ENCODE data around the gene SLC5A2.

Gene SLC5A2

DNA sequence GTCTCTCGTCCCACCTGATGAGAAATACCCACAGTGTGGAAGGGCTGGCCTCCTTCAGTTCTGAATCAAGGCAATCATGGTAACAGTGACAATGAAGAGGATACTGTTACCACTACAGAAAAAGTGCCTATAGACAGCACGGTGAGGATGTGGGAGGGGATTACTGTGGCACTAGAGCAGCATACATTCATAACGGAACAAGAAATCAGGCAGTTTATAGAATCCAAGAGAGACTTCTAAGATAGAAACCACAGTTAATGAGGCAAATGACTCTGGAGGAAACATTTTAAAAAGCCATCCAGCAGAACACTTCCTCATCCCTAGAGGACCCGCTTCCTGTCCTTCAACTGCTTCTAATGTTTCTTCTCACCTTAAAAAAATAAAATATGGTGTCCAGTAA lies 22.6 kb downstream of the SLC5A2 start:
- Mint-ChIP-seq H3K27me3 (ENCODE audit: low read depth) (no peaks in the 10 kb centered on the region), H3K27ac (peak overlapping the region in 1 of 3 experiments; percentile 29), H3K4me3 (peak overlapping the region in 2 of 3 experiments; percentile 51 to 68), H3K9me3 (no peaks in the 10 kb centered on the region), H3K36me3 (ENCODE audit: low read depth) (peaks cover 4% of the 10 kb centered on the region), H3K4me1 (peaks cover 20% of the 10 kb centered on the region)
- TF ChIP-seq, protein P1, sequence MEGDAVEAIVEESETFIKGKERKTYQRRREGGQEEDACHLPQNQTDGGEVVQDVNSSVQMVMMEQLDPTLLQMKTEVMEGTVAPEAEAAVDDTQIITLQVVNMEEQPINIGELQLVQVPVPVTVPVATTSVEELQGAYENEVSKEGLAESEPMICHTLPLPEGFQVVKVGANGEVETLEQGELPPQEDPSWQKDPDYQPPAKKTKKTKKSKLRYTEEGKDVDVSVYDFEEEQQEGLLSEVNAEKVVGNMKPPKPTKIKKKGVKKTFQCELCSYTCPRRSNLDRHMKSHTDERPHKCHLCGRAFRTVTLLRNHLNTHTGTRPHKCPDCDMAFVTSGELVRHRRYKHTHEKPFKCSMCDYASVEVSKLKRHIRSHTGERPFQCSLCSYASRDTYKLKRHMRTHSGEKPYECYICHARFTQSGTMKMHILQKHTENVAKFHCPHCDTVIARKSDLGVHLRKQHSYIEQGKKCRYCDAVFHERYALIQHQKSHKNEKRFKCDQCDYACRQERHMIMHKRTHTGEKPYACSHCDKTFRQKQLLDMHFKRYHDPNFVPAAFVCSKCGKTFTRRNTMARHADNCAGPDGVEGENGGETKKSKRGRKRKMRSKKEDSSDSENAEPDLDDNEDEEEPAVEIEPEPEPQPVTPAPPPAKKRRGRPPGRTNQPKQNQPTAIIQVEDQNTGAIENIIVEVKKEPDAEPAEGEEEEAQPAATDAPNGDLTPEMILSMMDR (IDR thresholded peaks at IDR 0.05; ENCODE audit: unreplicated experiment in 3 of 3), result no peak

DNA sequence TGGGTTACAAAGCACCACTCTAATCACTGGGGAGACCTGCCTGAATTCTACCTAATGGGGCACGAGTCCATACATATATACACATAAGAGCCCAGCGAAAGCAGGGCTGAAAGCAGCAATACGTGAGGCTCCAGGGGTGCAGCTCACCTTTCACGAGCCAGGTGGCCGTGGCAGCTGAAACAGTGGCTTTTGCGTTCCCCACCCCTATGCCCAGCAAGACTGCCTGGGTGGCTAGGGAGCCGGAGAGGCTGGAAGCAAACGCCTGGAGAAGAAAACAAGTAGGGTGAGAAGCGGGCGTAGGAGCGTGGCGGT lies 24.6 kb downstream of the SLC5A2 start:
- H3K36me3 Mint-ChIP-seq (ENCODE audit: low read depth), result peaks cover 4% of the 10 kb centered on the region
- peak overlapping the region; percentile 92 to 99 (median 94) for H3K4me3 Mint-ChIP-seq
- peak overlapping the region; percentile 97 to 100 (median 100) for H3K27ac Mint-ChIP-seq
- no peaks in the 10 kb centered on the region for H3K9me3 Mint-ChIP-seq
- TF ChIP-seq, protein P1 (IDR thresholded peaks at IDR 0.05; ENCODE audit: unreplicated experiment in 3 of 3), result no peak
- H3K27me3 Mint-ChIP-seq (ENCODE audit: low read depth), result no peaks in the 10 kb centered on the region
- H3K4me1 Mint-ChIP-seq, result peaks cover 20% of the 10 kb centered on the region

DNA sequence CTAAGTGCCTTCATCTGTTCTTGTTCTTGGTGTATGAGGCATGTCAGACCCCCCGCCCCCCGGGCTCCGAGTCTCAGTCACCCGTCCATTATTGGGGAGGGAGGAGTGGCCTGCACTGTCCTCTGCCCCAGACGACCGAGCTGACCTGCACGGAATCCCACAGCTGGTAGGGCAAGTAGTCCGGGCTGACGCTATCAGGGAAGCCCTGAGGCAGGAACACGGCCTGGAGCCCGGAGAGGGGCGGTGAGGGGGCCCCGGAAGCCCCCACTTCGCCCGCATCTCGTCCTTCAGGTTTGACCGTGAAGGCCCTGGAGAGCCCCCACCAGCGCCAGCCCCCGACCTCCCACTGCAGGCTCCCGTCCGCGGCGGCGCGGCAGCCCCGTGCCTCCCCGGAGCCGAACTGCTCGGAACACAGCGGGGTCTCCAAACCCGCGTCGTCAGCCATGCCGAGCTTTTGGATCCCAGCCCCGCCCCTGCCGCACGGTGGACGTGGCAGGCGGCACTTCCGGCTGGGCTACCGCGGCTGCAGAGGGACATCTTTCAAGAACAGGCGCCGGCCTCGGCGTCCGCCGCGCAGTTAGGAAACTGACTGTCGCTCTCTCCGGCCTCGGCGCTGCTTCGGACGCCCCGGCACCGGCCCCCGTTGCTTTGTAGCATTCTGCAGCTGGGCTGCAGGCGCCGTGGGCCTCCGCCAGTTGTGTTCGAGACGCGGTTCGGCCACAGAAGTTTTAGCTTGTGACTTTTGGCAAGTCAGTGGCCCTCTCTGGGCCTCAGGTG lies 25.2 kb downstream of the SLC5A2 start, which contains the start of gene RUSF1:
TSS of gene RUSF1 (minus strand) at position 463 of the 777 bp plus-strand sequence. CDS start at position 445, 18 bp downstream.
- Mint-ChIP-seq H3K27me3 (ENCODE audit: low read depth) (no peaks in the 10 kb centered on the region), H3K4me3 (peak within 1 kb of the TSS; percentile 92 to 99 (median 94)), H3K36me3 (ENCODE audit: low read depth) (peaks cover 4% of the 10 kb centered on the region), H3K27ac (peak within 1 kb of the TSS; percentile 100), H3K4me1 (peaks cover 20% of the 10 kb centered on the region), H3K9me3 (no peaks in the 10 kb centered on the region)
- TF ChIP-seq, protein P1 (IDR thresholded peaks at IDR 0.05; ENCODE audit: unreplicated experiment in 3 of 3), result no peak

DNA sequence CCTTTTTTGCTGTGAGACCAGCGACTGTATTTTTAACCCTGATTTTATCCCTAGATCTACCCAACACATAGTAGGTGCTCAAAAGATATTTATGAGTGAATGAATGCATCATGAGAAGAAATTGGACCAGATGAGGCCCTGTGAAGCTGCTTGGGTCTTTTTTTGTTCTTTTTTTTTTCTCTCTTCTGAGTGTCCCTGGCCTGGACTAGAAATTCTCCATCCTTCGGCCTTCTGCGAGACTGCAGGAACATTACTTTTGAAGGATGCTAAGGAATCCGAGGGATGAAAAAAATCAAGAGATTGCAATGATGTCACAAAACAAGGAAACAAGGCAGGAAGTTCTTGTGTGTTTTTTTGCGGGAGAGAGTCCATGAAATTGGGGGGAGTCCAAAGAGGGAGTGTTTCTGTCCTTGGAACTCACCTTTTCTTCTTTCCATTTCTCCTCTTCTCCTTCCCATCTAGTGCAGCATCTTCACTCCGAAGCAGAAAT lies 25.8 kb downstream of the SLC5A2 start:
- peak overlapping the region; percentile 100 for H3K27ac Mint-ChIP-seq
- TF ChIP-seq, protein P1 (IDR thresholded peaks at IDR 0.05; ENCODE audit: unreplicated experiment in 3 of 3), result no peak
- H3K27me3 Mint-ChIP-seq (ENCODE audit: low read depth), result no peaks in the 10 kb centered on the region
- H3K9me3 Mint-ChIP-seq, result no peaks in the 10 kb centered on the region
- H3K4me3 Mint-ChIP-seq, result peak overlapping the region; percentile 92 to 99 (median 94)
- H3K36me3 Mint-ChIP-seq (ENCODE audit: low read depth), result peaks cover 4% of the 10 kb centered on the region
- peaks cover 20% of the 10 kb centered on the region for H3K4me1 Mint-ChIP-seq

DNA sequence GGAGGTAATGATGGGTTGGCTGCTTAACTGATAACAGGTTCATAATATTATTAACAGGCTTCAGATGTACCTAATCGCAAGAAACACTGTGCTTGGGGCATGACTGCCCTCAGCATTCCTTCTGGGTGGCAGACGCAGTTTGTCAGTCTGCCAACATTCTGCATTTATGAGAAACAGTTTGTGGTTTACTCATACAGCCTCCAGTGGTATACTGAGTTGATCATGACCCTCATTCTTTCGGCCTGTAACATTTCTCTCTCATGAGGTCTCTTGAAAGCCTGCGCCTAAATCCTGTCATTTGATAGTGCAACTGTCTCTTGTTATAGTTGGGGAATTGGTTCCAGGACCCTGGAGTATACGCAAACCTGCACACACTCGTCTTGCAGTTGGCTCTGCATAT lies 30.2 kb downstream of the SLC5A2 start:
- Mint-ChIP-seq H3K27ac (no peak overlapping the region), H3K36me3 (ENCODE audit: low read depth) (no peaks in the 10 kb centered on the region), H3K9me3 (peaks cover 4% of the 10 kb centered on the region), H3K4me3 (no peak overlapping the region), H3K4me1 (peaks cover 11% of the 10 kb centered on the region), H3K27me3 (ENCODE audit: low read depth) (peaks cover 14% of the 10 kb centered on the region)
- TF ChIP-seq, protein P1 (IDR thresholded peaks at IDR 0.05; ENCODE audit: unreplicated experiment in 3 of 3), result no peak

DNA sequence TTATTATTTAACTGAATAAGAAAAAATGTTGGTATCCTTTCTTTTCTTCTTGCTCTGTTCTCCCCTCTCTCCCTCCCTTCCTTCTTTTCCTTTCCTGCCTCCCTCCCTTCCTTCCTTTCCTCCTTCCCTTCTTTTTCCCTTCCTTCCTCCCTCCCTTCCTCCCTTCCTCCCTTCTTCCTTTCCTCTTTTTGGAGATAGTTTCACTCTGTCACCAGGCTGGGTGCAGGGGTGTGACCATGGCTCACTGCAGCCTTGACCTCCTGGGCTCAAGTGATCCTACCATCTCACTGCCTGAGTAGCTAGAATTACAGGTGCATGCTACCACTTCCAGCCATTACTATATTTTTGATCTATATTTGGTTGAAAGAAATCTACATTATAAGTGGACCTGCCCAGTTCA lies 31.0 kb downstream of the SLC5A2 start:
- Mint-ChIP-seq H3K4me3 (no peak overlapping the region), H3K27ac (no peak overlapping the region), H3K27me3 (ENCODE audit: low read depth) (peaks cover 14% of the 10 kb centered on the region), H3K36me3 (ENCODE audit: low read depth) (no peaks in the 10 kb centered on the region), H3K9me3 (peaks cover 4% of the 10 kb centered on the region), H3K4me1 (peaks cover 5% of the 10 kb centered on the region)
- TF ChIP-seq, protein P1 (IDR thresholded peaks at IDR 0.05; ENCODE audit: unreplicated experiment in 3 of 3), result no peak
